Stimulated activated CD4-positive, alpha-beta T cell treated with anti-CD3 and anti-CD28 coated beads, Interleukin-4, amount 100 ng/mL, for 4 hours (primary cell): ENCODE results near the gene SMG7.

Experiments
- DNase-seq, 2 experiments: peaks; one replicate each; pipeline ENCODE4 v3.0.0-alpha.2; 2020

Gene SMG7

DNA sequence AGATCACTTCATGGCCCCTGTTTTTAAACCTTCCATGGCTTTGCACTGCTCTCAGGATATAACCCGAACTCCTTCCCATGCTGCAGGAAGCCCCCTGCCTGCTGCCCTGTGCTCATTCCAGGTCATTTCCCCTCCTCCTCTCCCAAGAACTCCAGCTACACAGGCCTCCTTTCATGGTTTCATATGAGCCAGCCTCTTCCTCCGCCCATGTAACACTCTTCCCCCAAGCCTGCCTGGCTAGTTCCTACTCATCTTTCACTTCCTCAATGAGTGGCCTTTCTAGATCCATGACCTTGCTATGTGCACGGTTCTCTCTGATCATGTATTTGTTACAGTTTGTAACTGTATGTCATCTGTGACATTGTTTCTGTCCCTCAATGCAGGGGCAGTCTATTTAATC lies 121.1 kb downstream of the SMG7 start:
- no peak for DNase-seq

DNA sequence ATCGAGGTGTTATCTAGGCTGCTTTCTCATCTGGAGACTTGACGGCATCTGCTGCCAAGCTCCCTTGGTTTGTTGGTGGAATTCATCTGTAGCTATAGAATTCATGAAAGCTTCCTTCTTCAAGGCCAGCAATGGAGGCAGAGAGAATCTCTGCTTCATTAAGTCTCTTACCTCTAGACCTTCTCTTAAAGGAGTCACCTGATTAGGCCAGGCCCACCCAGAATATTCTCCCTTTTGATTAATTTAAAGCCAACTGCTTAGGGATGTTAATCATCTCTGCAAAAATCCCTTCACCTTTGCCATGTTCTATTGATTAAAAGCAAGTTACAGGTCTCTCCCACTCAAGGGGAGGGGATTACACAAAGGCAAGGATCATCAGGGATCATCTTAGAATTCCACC lies 123.2 kb downstream of the SMG7 start:
- no peak for DNase-seq

DNA sequence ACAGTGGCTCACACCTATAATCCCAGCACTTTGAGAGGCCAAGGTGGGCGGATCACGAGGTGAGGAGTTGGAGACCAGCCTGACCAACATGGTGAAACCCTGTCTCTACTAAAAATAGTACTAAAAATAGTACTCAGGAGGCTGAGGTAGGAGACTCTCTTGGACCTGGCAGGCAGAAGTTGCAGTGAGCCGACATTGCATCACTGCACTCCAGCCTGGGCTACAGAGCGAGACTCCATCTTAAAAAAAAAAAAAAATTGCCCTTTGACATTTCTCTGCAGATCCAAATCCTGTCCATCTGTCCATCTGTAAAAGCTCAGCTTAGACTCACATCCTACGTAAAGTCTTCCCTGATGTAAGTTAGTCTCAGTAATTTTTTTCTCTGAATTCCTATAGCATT lies 124.2 kb downstream of the SMG7 start:
- DNase-seq, result no peak

DNA sequence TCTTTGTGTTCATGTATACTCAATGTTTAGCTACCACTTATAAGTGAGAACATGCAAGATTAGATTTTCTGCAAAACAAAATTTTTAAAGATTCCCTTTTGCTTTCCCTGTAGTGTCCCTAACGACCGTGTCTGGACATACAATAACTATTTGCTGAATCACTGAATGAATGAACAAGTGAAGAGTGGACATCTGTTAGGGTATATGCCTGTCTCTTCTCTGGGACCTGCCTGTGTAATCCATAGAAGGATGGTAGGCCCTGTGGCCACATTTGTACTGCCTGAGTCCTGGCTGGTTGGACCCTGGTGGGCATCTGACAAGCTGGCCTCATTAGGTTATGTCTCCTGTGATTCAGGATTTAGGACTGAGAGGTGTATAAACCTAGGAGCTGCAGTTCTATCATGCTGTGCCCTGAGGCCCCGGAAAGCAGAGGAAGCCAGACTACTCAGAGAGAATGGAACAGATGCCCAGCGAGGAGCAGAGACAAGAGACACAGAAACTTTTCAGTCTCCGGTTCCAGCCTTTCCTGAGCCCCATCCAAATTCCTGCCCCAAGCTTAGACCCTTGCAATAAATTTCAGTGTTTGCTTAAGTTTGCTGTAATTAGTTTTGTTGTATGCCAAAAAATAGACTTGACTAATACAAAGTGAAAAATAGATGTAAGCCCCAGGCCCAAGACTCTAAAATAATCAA lies 125.5 kb downstream of the SMG7 start:
- no peak for DNase-seq

DNA sequence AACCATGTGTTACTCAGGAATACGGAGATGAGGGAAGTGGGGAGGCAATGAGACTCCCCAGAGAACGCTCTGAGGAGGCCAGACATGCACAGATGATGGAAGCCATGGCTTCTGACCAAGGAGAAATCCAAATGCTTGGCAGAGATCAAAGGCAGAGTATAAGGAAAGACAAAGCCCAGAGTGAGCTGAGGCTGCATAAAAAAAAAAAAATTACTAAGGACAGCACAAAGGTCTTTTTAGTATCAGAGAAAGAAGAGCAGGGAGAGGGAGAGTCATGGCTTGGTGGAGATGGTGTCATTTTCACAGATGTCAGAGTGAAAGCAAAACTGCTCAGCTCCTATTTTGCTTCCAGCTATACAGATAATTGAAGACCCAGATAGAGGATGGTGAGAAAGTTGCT lies 126.1 kb downstream of the SMG7 start:
- DNase-seq, result no peak

DNA sequence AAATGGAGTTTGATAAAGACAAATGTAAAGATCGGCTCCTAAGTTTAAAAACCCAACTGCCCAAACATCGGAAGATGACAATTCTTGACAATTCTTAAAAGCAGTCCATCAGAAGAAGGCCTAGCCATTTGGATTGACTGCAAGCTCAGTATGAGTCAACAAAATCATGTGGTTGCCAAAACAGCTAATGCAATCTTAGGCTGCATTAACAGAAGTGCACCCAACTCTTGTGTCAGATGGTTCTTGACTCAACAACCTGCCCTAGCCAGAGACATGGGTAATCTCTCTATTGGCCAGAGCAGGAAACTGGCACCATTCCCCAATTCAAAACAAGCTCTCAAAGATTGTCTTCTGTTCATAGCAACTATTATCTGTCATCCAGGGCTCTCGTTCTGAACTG lies 127.8 kb downstream of the SMG7 start:
- DNase-seq, result no peak

DNA sequence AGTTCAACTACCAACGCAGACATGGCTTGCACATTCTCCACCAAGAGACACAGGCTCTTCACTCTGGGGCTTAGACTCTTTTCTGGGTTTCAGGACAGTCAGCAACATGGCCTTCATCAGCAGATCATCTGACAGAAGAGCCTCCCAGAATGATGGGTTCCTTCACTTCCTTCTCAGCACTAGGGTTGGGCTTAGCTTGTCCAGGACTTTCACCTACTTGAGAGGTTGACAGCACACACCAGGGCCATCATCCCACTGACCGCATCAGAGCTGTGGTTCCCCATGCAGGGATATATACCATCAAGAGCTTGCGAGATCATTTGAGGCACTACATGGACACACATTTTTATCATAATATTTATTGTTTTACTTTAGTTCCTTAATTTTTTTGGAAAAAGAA lies 128.3 kb downstream of the SMG7 start:
- no peak for DNase-seq

DNA sequence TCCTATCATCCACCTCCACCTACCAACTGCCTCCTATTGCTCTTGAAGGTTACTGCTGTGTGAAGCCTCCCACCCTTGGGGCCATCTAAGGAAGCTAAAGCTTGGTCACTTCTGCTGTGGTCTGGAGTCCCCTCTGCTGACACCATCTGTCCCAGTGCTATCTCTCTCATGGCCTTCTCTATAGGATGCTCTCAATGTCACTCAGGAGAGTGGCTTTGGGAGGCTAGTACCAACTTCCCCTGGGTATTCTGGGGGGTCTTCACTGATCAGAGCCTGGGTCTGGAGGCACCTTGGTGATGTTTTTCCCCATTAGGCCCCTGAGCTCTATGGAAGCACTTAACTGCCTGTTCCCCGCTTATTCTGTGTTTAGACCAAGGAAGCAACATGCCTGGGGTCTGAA lies 130.2 kb downstream of the SMG7 start:
- DNase-seq, result no peak
